Fibroblast of gingiva (primary cell): ENCODE results near the gene ADGRG3.
"Not testable (repeated sequence)": the region's sequence is repeated elsewhere in the genome, so short reads cannot be mapped to it uniquely, and the experiment has no call there.

Source experiments
- DNase-seq: peaks from one replicate; pipeline ENCODE4 v3.0.0-alpha.2; 2011; ENCODE audit warnings: low read depth

ADGRG3 gene

DNA sequence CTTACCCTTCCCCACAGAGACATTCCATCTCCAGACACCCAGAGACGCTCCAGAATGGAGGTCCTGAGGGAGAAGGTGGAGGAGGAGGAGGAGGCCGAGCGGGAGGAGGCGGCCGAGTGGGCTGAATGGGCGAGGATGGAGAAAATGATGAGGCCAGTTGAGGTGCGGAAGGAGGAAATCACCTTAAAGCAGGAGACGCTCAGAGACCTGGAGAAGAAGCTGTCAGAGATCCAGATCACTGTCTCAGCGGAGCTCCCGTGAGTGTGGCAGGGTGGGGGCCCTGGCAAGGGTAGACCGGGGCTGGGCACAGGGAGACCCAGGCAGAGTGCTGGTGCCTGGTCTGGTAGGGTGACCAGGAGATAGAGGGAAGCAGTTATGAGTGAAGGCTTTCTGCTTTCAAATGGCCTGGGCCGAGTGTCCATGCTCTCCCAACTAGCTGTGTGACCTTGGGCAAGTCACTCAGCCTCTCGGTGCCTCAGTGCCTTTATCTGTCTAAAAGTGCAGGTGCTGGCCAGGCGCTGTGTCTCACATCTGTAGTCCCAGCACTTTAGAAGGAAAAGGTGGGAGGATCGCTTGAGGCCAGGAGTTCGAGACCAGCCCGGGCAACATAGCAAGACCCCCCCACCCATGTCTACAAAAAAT lies 29.9 kb downstream of the ADGRG3 start:
- DNase-seq, result no peak

DNA sequence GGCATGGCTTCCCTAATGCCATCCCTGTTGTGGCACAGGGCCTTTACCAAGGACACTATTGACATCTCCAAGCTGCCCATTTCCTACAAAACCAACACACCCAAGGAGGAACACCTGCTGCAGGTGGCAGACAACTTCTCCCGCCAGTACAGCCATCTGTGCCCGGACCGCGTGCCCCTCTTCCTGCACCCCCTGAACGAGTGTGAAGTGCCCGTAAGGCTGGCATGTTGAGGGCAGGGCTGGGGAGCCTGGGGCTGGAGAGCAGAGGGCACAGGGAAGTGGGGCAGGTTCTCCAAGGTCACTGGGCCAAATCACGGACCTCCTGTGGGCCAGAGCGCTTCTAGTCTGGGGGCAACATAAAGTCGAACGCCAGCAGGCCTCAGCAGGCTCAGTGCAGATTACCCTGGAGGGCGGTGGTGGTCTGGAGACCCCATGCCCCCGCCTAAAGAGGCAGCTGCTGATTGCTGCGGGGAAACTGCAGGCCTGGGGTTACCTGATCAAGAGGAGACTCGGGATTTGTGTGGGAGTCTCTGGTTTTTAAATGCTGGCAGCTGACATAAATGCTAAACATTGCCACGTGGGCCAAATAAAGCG lies 30.8 kb downstream of the ADGRG3 start:
- DNase-seq, result no peak

DNA sequence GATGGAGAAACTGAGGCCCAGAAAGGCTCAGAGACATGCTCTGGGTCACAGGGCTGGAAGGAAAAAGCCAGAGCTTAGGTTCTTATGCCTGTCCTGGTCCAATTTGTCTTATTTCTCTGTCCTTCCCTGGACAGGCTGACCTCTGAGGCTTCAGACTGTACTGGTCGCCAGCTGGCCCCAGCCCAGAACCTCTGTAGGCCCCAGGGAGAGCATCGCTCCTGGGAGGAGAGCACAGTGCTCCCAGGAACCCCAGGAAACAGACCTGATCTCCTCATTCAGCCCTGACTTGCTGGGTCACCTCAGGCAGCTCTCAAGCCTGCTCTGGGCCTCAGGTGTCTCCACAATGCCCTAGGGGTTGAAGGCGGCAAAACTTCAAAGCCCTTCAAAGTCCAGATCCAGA lies 31.4 kb downstream of the ADGRG3 start:
- no peak for DNase-seq

DNA sequence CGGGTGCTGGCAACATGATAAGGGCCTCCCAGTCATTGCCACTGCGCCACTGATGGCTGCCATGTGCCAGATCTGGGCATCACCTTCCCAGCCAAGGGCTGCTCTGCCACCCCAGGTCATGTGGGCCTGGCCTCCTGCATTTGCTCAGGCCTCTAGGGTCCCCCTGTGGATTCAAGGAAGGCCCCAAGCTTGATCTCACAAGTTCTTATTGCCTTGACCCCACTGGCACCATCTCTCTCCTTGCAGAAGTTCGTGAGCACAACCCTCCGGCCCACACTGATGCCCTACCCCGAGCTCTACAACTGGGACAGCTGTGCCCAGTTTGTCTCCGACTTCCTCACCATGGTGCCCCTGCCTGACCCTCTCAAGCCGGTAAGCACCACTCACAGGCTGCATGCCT lies 31.8 kb downstream of the ADGRG3 start:
- DNase-seq, result no peak

DNA sequence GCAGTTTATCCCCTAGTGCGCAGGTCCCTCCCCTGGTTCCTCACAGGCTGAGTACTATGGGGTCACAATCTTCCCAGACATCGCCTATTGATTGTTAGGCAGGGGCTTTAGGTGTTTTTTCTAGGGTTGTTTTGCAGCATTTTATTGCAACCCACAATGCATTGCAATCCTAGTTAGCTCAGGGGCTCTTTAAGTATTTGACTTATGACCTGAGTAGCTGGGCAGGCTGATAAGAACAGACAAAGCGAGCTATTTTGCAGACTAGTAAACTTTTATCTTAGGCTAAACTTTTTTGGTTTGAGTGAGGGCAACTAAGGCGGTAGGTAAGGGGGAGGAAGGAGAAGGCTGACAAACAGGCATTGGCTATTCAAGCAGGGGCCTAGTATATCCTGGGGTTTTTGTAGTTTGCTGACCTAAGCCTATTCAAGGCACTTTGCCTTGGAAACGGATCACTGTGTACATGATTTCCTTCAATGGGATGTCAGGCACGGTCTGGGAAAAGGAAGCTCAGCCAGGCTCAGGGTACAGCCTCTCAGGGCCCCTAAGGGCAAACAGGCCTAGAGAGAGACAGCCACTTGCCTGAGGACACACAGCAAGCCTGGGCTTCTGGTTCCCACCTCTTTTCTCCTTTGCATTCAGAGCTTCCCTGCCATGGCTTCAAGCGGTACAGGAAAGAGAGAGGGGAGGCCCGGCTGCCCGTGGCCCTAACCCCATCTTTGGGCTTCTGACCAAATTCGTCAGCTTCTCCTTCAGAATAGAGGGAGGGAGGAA lies 32.9 kb downstream of the ADGRG3 start:
- no peak for DNase-seq

DNA sequence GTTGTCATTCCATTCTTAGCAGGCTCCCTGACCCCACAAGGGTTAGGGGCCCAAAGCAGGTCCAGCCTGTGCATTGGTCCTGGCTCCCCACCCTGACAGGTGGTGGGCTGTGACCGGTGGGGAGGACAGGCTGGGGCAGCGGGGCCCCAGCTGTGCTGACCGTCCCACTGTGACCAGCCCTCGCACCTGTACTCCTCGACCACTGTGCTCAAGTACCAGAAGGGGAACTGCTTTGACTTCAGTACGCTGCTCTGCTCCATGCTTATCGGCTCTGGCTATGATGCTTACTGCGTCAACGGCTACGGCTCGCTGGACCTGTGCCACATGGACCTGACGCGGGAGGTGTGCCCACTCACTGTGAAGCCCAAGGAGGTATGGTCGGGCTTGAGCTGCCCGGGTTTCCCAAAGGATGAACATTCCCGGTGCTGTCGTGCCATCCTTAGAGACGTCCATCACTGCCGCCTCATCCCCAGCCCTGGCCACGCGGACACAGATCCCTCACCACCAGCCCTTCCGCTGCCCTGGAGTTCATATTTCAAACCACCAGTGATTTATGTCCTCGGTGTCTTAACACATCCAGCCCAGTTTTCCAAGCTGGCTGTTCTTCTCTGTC lies 33.8 kb downstream of the ADGRG3 start:
- DNase-seq, result no peak

DNA sequence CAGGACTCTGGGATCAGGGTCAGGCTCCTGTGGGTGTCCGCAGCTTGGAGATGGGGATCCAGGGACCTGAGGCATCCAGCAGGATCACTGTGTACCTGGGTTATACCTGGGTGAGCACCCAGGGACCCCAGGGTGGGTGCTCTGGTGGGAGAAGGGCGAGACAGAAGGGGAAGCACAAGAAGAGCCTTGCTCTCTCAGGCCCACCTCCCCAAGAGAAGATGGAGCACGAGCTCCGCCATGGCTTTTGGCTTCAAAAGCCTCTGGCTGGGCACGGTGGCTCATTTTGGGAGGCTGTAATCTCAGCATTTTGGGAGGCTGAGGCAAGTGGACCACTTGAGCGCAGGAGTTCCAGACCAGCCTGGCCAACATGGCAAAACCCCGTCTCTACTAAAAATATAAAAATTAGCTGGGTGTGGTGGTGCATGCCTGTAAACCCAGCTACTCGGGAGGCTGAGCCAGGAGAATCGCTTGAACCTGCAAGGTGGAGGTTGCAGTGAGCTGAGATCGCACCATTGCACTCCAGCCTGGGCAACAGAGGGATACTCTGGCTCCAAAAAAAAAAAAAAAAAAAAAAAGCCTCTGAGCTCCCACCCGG lies 35.4 kb downstream of the ADGRG3 start:
- no peak for DNase-seq

DNA sequence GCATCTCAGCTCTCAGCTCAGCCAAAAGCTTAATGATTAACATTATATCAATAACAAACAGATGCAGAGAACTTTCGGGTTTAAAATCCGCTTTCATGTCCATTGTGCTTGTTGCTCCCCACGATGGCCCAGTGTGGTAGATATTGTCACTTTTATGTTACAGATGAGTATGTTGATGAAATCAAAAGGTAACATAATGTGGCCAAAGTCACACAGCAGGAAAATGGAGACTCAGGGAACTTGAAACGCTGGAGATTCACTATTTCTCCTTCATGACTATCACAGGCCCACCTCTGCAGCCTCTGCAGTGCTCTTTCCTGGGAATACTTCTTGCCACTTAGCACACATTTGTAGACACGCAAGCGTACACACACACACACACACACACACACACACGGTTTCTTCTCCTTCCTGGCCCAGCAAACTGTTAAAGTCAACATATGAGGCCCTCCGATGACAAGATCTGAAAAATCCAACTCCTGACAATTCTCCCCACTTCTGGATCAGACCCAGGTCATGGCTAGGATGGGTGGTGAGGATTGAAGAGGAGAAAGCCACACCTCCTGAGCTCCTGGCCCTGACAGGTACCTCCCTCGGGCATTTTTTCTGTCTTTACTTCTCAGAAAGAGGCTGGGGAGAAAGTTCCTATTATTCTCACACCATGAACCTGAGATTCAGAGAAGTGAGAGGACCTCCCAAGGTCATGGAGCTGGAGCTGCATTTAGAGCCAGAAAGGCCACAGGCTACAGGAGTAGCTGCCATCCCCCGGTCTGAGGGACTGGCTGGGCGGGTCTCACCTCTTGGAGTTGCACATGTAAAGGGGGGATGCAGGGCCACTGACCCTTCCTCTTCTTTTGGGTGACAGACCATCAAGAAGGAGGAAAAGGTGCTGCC lies 36.2 kb downstream of the ADGRG3 start:
- no peak for DNase-seq

DNA sequence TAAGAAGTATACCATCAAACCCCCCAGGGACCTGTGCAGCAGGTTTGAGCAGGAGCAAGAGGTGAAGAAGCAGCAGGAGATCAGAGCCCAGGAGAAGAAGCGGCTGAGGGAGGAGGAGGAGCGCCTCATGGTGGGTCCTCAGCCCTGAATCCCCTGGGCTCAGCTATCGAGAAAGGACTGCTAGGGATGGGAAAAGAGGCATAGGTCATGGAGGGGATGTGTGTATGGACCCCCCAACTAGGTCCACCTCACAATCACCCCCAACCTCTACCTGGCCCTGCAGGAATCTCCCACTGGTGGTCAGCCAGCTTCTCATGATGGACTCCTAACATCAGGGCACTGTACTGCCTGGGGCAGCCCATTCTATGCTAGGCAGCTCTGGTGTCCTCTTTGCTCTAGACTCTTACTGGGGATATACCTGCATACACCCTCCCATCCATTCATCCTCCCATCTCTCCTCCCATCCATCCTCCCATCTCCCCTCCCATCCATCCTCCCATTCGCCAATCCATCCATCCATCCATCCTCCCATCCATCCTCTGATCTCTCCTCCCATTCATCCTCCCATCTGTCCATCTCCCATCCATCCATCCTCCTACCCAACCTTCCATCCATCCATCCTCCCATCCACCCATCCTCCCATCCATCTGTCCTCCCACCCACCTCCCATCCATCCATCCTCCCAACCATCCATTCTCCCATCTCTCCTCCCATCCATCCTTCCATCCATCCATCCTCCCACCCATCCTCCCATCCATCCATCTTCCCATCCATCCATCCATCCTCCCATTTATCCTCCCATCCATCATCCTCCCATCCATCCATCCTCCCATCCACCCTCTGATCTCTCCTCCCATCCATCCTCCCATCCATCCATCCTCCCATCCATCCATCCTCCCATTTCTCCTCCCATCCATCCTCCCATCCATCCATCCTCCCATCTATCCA lies 37.1 kb downstream of the ADGRG3 start:
- no peak for DNase-seq

DNA sequence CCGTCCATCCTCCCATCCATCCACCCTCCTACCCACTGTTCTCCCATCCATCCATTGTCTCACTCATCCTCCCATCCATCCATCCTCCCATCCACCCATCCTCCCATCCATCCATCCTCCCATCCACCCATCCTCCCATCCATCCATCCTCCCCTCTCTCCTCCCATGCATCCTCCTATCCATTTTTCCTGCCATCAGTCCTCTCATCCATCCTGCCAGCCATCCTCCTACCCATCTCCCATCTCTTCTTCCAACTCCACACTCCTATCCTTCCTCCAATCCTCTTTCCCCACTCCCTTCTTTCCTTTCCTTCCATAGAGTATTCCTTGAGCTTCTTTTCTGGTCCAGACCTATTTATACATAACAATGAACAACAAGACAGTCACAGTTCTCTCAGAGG lies 38.6 kb downstream of the ADGRG3 start:
- DNase-seq, result no peak

DNA sequence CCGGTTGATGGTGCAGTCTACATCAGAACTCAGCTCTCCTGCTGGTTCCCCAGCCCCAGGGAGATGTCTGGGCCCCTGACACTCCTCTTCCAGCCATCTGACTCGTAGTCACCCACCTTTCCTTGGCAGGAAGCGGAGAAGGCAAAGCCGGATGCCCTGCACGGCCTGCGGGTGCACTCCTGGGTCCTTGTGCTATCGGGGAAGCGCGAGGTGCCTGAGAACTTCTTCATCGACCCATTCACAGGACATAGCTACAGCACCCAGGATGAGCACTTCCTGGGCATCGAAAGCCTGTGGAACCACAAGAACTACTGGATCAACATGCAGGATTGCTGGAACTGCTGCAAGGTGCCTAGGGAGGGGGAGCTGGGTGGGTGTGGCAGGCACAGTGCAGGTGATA lies 39.2 kb downstream of the ADGRG3 start:
- DNase-seq, result no peak

DNA sequence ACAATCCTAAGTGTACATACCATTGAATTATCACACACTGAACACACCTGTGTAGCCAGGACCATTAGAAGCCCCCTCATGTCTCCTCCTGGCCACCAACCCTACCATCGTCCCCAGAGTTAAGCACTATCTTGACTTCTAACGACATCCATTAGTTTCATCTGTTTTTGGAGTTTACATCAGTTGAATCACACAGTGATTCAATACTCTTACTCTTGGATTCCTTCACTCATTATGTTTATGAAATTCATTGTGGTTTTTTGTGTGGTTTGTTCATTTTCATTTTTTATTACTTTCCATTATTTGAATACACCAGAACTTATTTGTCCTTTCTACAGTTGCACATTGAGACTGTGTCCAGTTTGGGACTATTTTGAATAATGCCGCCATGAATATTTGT lies 40.1 kb downstream of the ADGRG3 start:
- DNase-seq, result no peak

DNA sequence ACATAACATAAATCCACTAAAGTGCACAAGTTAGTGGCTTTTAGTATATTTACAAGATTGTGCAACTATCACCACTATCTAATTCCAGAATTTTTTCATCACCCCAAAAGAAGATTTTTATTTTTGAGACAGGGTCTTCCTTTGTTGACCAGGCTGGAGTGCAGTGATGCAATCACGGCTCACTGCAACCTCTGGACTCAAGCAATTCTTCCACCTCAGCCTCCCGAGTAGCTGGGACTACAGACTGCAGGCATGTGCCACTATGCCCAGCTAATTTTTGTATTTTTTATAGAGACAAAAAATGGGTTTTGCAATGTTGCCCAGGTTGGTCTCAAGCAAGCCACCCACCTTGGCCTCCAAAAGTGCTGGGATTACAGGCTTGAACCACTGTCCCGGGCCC lies 41.6 kb downstream of the ADGRG3 start:
- DNase-seq, result no peak

DNA sequence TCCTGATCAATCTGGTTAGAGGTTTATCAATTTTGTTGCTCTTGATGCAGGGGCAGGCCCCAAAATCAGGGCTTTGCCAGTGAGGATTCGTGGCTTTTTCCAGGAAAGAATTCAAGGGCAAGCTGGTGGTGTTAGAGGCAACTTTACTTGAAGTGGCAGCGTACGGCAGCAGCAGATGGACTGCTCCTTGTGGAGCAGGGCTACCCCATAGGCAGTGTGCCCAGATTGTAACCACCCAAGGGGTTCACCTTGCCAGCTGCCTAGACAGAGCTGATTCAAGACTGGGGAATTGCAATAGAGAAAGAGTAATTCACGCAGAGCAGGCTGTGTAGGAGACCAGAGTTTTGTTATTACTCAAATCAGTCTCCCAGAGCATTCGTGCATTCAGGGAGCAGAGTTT lies 43.2 kb downstream of the ADGRG3 start:
- no peak for DNase-seq

DNA sequence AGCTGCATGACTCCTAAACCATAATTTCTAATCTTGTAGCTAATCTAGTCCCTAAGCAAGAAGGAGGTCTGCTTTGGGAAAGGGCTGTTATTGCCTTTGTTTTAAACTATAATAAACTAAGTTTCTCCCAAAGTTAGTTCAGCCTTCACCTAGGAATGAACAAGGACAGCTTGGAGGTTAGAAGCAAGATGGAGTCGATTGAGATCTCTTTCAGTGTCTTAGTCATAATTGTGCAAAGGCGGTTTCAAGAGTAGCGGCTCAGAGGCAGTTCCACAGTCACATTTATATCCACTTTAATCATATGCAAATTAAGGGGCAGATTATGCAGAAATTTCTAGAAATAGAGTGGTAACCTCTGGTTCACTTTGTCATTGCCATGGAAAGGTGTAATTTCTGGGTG lies 43.9 kb downstream of the ADGRG3 start:
- DNase-seq, result no peak

DNA sequence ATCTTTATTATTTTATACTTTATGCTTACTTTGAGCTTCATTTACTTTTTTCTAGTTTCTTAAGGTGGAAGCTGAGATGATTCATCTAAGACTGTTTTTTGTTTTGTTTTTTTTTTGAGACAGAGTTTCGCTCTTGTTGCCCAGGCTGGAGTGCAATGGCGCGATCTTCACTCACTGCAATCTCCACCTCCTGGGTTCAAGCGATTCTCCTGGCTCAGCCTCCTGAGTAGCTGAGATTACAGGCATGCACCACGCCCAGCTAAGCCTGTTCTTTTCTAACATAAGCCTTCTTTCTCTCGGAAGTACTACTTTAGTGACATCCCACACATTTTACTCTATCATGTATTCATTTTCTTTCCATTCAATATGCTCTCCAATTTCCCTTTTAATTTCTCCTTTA lies 44.5 kb downstream of the ADGRG3 start:
- DNase-seq, result not testable (repeated sequence)

DNA sequence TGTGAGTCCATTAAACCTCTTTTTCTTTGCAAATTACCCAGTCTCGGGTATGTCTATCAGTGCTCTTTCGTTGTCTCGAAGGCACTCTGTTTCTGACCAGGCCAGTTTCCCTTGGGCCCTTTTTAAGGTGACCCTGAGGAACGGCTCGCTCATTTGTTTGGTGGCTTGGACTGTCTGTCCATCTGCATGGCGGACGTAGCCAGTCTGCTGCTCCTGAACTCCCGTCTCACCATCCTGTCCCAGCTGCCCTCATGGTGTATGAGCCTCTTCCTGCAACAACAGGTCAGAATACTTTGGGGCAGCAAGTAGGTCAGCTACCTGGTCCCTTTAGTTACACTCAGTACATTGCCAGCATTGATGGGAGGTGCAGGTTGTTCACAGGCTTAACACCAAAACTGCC lies 45.5 kb downstream of the ADGRG3 start:
- no peak for DNase-seq

DNA sequence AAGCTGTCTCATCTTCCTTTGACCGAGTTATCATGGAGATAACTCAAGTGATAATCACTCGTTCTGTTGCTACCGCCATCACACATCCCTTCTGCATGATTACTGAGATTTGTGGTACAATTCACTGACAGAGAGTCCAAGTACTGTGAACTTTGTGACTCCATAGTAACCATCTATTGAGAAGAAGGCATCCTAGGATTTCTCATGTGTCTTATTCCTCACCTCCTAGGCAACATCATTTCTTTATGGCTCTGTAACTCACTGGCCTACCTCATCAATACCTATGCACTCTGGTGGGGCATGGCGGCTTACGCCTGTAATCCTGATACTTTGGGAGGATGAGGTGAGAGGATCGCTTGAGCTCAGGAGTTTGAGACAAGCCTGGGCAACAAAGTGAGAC lies 45.9 kb downstream of the ADGRG3 start:
- DNase-seq, result no peak

DNA sequence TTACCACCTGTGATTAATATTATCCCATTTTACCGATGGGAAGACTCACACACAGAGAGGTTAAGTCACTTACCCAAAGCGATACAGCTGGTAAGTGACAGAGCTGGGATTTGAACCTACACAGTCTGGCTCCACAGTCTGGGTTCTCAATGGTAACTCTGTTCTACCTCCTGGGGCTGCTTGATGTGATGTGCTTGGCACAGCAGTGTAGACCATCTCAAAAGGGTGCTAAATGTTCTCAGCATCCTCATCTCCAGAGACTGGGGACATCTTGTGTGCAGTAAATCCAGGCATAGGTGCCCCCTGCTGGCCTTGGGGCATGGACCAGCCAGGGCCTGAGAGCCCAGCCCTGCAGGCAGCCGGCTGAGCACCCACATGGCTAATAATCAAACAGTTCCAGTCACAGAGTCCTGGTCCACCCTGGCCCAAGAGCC lies 52.1 kb downstream of the ADGRG3 start:
- peak; percentile 41 for DNase-seq
